AG08395 (cell line): ENCODE data around the gene MEGF11.
"Not testable (repeated sequence)": the region's sequence is repeated elsewhere in the genome, so short reads cannot be mapped to it uniquely, and the experiment has no call there.

Experiments
- DNase-seq: peaks from one replicate; pipeline ENCODE4 v3.0.0; 2012; ENCODE audit warnings: mixed read lengths, low spot score

Gene MEGF11

DNA sequence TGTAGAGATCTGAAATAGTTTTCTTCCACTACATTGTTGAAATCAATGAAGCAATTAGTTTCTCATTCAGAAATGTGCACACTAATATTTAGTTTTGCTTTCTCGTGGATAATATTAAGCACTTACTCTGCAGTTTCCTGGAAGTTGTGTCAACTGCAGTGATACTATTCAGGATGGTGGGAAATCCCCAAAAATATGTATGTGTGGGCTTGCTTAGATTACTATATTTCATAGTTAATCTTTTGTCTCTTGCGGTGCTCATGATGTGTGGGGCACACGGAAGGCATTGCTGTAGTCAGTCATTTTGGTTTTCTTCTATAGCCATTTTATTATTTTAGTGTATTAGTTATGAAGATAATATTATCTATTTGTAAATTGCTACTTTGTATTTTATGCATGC, 364.6 kb downstream of the MEGF11 start:
- DNase-seq = no peak

DNA sequence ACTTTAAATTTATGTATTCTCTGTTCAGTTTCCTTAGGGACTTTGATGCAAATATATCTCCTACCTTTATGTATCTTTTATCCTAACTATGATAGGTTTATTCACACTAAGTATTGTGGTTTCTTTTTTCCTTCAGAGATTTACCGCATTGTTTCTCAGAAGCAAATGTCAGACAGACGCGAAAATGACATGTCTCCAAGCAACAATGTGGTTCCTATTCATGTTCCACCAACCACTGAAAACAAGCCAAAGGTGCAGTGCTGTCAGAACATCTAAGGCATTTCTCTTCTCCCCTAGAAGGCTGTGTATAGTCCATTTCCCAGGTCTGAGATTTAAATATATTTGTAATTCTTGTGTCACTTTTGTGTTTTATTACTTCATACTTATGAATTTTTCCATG, 366.0 kb downstream of the MEGF11 start:
- no peak for DNase-seq

DNA sequence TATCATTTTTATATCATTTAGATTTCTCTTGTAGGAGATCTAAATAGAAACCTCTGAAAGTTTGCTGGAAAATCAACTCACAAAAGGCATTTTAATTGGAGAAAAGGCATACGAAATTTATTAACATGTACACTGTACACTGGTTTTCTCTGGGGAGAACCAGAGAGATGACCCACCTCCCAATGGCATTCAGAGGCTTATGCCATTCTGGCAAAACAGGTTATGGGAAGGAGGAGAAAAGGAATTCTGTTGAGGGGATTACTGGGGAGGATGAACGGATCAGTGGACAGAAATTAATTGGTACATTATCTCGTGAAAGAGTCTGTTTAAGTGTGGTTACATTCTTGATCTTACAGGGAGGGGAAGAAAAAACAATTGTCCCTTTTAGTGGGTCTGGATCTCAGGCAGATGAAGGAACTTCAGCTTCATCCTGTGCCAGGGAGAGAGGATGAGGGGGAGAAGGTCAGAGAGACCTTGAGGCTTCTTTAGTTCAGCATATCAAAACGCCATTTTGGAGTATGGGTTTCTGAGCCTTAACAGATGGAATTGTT, 367.8 kb downstream of the MEGF11 start:
- no peak for DNase-seq

GRCh38 chr15:65884511-65884910, 369.0 kb downstream of the MEGF11 start:
- no peak for DNase-seq

DNA sequence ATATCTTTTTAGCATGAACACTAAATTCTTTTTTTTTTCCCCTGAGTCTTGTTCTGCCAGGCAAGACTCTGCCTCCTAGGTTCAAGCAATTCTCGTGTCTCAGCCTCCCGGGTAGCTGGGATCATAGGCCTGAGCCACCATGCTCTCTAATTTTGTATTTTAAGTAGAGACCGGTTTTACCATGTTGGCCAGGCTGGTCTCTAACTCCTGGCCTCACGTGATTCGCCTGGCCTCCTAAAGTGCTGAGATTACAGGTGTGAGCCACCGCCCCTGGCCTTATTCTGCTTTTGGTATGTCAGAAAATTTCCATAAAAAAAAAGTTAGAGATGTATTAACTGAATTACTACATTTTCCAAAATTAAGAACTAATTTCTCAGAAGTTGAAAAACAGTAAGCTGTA, 370.0 kb downstream of the MEGF11 start:
- DNase-seq = no peak

DNA sequence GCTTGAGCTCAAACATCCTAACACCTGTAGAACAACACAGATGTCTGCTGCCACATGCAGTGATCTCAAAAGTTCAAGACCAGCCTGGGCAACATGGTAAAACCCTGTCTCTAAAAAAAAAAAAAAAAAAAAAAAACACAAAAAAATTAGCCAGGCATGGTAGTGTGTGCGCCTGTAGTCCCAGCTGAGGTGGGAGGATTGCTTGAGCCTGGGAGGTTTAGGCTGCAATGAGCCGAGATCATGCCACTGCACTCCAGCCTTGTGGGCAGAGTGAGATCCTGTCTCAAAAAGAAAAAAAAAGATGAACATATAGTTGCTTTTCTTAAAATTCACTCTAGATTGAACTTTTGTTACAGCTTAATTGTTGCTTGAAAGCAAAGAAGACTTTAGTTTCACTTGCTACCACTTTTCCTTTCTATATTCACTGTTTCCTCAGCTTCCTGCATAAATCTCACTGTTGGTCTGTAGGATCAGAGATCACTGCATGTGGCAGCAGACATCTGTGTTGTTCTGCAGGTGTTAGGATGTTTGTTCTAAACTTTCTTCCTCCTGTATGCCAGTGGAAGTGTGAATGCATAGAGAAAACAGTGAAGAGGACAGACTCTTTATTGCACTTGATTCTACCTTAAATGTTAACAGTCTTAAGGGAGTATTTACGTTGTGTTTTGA, 371.6 kb downstream of the MEGF11 start:
- no peak for DNase-seq

DNA sequence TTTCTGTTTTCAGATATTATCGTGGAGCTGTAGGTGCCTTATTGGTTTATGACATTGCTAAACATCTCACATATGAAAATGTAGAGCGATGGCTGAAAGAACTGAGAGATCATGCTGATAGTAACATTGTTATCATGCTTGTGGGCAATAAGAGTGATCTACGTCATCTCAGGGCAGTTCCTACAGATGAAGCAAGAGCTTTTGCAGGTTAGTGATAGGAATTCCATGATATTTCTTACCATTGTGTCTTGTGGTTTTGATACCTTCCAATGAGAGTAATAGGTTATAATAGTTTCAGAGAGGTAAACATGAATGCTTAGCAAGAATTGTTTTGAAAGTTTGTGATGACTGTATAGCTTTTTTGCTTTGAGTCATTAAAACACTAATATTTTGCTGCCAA, 375.8 kb downstream of the MEGF11 start:
- DNase-seq = no peak

GRCh38 chr15:65875458-65875857, 378.1 kb downstream of the MEGF11 start:
- DNase-seq = no peak

- no peak for DNase-seq
Measured at GRCh38 chr15:65873256-65873655, 380.3 kb downstream of the MEGF11 start.

- DNase-seq = peak; percentile 5
Measured at GRCh38 chr15:65872596-65872995, 381.0 kb downstream of the MEGF11 start.

DNA sequence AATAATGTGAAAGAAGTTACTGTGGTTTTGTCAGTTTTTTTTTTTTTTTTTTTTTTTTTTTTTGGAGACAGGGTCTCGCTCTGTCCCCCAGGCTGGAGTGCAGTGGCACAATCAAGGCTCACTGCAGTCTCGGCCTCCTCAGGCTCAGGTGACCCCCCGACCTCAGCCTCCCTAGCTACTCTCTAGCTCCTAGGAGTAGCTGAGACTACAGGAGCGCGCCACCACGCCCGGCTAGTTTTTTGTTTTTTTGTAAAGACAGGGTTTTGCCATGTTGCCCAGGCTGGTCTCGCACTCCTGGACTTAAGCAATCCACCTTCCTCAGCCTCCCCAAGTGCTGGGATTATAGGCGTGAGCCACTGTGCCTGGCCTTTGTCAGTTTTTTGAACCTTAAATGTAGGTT, 381.7 kb downstream of the MEGF11 start:
- DNase-seq = not testable (repeated sequence)

GRCh38 chr15:65870889-65871533, 382.5 kb downstream of the MEGF11 start:
- DNase-seq = peak; percentile 22

- peak; percentile 8 for DNase-seq
Measured at GRCh38 chr15:65869954-65870871, 383.3 kb downstream of the MEGF11 start.

DNA sequence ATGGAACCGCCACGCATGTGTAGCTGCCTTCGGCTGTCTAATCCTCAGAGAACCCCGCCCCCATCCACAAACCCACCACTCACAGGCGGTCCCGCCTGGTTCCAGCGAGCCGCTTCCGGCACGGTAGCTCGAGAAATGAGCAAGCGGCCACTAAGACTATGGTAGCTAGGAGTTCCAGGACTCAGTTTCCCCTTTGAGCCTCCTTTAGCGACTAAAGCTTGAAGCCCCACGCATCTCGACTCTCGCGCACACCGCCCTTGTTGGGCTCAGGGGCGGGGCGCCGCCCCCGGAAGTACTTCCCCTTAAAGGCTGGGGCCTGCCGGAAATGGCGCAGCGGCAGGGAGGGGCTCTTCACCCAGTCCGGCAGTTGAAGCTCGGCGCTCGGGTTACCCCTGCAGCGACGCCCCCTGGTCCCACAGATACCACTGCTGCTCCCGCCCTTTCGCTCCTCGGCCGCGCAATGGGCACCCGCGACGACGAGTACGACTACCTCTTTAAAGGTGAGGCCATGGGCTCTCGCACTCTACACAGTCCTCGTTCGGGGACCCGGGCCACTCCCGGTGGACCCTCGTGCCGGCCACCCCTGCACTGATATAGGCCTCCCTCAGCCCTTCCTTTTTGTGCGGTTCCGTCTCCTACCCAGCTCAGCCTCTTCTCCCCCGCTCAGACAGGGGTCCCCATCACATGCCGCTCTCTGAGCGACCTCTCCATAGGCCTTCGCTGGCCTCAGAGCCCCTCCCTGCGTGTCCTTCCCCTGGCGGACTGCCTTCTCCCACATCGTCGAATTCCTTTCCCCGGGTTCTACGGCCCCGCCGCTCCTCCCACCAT, 384.2 kb downstream of the MEGF11 start, which contains the start of gene RAB11A:
Gene RAB11A, plus strand, starts transcription at position 366 of the 828 bp plus-strand sequence. Its CDS starts 95 bp downstream, at position 461.
- DNase-seq = peak; percentile 97

DNA sequence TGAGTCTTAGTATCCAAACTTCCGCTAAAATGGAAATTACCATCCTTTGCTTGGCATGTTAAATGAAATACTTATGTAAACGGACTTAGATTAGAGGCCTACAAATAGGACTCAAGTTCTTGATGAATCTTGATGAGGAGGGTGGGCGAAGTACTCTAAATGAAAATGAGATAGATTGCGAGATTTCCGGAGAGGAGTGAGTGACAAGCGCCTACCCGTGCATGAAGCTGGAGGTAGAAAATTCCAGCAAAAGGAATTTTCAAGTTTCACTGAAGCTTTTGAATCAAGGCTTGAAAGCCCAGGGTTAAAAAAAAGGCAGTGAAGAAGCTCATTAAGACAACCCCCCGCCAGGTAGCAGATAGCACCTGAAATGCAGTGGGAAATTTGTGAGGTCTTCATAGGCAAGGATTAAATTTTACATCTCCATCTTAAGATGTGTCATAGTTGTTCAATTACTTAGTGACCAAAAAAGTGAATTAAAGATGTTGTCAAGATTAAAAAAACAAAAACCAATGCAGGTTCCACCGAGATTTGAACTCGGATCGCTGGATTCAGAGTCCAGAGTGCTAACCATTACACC, 384.9 kb downstream of the MEGF11 start:
- no peak for DNase-seq

DNA sequence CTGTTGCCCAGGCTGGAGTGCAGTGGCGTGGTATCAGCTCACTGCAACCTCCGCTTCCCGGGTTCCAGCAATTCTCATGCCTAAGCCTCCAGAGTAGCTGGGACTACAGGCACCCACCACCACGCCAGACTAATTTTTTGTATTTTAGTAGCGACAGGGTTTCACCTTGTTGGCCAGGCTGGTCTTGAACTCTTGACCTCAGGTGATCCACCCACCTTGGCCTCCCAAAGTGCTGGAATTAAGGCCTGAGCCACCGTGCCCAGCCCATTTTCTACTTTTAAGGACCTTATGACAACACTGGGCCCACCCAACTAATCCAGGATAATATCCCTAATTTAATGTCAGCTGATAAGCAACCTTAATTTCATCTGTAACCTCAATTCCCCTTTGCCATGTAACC, 385.6 kb downstream of the MEGF11 start:
- DNase-seq = not testable (repeated sequence)

DNA sequence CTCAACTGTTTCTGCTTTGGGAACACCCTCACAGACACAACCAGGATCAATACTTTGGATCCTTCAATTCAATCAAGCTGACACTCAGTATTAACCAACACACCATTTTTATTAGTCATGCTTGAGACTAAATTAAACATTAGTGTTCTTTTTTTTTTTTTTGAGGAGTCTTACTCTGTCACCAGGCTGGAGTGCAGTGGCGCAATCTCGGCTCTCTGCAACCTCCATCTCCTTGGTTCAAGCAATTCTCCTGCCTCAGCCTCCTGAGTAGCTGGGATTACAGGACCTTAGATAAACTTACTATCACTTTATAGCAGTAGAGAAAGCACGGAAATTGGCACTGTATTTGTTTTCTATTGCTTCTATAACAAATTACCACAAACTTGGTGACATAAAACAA, 386.3 kb downstream of the MEGF11 start:
- DNase-seq = no peak

- DNase-seq = no peak
Measured at GRCh38 chr15:65863106-65863505, 390.4 kb downstream of the MEGF11 start.

GRCh38 chr15:65862682-65863081, 390.9 kb downstream of the MEGF11 start:
- DNase-seq = peak; percentile 52

- no peak for DNase-seq
Measured at GRCh38 chr15:65857718-65858402, 395.7 kb downstream of the MEGF11 start.
